HG02623 (cell line): Measurements from ENCODE around the gene JAKMIP2.

Experiments used
- ATAC-seq: cut with Tn5 transposase; IDR thresholded peaks from one replicate; pipeline ENCODE4 v1.9.1; 2021; ENCODE audit warnings: moderate library complexity; ENCODE audit not compliant: unreplicated experiment

Gene JAKMIP2

DNA sequence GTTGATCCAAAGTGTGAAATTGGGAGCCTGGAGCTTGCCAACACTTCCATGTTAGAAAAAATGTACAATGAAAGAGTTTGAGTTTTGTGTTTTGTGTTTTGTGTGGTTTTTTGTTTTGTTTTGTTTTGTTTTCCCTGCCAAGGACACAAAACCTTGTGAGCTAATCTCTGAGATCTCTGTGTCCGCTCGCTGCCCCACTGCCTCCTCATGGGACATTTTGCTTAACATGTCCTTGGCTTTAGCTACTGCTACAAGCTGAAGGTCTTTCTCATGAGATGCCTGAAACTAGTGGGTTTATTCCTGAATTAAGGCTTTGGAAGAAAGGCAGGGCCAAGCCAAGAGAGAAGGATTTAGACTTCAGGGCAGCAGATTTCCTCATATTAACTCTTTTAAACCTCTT, 7.3 kb upstream of the JAKMIP2 start:
- no peak for ATAC-seq

DNA sequence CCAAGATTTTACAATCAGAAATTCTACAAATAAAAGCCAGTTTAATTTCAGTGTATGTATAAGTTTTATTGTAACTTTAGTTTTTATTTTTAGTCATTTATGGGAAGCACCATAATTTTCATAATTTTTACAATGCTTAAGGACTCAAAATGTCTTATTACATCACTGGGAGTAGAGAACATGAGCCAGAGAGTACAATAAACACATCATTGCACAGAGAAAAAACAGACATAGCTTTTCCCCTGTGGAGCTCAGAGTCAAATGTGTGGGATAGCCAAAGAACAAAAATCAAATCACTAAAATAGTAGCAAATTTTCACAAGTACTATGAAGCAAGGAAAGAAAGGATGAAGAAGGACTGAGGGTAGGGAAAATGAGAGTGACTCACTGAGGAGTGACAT, 5.5 kb upstream of the JAKMIP2 start:
- ATAC-seq: no peak

GRCh38 chr5:147786142-147786541, 3.6 kb upstream of the JAKMIP2 start:
- ATAC-seq: no peak

GRCh38 chr5:147784146-147784987, 1.8 kb upstream of the JAKMIP2 start:
- ATAC-seq: no peak

DNA sequence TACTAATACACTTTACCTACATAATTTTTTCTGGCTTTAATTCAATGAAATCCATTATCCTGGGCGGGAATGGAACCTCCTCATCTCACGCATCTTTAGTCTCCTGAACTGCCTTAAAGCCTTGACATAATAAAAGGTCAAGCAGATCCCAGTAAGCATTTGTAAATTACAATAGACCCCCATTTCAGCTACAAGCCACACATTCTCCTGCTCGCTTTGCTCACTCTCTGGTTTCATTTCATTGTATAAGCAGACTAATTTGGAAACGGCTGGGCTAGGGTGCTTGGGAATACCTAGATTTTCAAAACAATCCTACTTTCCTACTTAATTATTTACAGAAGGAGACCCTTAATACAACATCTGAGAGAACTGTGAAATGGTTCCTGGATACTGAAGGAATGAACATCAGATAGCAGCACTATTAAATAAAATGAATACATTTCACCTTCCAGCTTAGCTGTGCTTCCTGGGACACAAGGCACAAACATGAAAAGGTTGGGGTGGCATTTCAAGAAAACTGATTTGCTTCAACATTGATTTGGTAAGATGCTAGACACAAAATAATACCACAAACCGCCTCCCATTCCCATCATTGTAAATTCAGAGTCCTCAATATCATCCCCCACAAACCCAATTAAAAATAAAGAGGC, 1.5 kb downstream of the JAKMIP2 start:
- no peak for ATAC-seq

DNA sequence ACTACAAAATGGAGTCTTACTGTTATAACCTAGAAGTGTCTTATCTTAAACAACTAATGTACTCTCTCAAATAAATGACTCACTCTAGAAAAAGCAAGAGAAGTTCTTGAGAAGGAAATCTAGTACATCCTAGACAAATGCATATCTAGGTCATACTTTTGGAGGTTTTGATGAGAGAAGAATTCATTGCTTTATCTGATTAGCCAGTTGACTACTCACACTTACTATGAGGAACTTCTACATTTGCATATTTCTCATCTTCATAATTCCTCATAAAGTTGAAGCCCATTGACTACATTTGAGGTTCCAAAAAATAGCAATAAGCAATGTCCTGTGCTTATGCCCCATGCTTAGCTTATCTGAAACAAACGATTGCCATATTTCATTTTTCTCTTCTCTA, 2.8 kb downstream of the JAKMIP2 start:
- no peak for ATAC-seq

DNA sequence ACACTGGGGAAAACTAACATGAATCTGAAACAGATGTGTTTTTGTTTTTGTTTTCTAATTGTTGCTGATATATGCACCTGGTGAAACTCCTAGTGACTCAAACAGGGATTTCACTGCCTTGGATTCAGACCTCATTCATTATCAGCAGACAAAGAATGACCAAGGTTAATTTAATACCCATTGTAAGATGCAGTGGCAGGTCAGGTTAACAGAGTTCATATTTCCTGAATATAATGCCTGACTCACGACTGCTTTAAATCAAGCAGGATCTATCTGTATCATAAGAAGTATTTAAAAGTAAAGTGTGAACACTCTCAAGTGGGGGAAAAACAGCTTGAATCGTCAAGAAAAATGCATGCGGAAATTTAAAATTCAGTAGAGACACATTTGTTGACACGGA, 5.5 kb downstream of the JAKMIP2 start:
- no peak for ATAC-seq

DNA sequence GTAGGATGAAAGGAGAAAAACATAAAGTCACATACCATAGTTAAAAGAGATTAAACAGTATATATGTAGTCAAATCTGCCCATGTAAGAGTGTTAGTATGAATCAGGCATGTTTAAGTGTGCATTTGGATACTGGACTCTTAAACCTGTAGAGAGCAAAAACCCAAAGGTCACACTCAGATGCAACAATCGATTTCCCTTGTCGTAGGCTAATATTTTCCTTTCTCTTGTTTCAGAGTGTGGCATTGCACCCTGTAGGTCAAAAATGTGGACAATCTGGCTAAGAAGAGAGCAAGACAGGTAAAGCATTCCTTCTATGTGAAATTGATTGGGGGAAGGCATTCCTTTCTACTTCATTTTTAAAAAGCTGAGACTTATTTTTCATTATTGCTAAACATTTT, 8.9 kb downstream of the JAKMIP2 start:
- no peak for ATAC-seq

GRCh38 chr5:147773139-147773538, 9.4 kb downstream of the JAKMIP2 start:
- no peak for ATAC-seq

GRCh38 chr5:147767048-147767447, 15.5 kb downstream of the JAKMIP2 start:
- ATAC-seq: no peak

DNA sequence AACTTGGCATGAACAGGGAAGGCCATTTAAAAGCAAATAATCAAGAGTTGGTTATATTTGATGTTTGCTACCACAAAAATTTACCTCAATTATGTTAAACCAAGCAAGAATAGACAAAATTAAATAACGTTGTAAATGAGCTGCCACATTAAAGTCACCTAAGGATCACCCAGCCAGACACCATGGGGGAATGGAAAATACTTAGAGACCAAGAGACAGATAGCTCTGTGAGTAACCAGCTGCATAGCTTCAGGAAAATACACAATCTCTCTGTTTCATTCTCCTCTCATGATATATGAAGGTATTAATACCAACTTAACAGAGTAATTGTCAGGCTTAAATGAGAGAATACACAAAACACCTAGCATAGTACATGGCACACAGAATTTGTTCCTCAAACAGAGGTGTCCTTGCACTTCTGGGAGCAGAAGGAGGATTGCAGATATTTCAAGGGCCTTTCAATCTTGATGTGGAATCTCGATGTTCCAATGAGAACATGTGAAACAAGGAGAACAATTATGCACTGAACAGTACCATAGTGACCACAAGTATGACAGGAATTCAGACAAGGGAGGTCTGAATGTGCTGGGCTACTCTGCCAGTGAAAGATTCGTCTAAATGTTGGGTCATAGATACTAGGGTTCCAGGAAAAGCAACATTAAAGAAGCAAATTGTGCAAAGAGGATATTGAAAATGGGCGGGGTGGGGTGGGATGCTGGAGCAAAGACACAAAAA, 18.6 kb downstream of the JAKMIP2 start:
- no peak for ATAC-seq

- ATAC-seq: no peak
Observed at GRCh38 chr5:147760086-147760875, 22.2 kb downstream of the JAKMIP2 start.

DNA sequence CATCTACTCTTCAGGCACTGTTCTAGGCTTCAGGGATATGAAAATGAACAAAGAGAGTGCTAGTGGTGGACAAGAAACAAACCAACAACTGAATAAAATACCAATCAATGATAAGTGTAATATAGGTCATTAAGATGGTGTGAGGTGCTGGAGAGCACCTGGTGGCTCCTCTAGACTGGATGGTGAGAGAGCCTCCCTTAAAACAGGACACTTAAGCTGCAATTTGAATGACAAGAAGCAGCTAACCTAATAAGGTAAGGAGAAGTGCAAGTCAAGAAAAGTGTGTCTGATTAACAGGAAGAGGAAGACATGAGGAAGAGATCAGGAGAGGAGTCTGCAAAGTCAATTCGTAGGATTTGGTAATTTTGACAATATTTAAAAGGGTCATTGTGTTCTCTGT, 23.1 kb downstream of the JAKMIP2 start:
- ATAC-seq: no peak

- ATAC-seq: no peak
Observed at GRCh38 chr5:147756566-147756965, 26.0 kb downstream of the JAKMIP2 start.

- ATAC-seq: no peak
Observed at GRCh38 chr5:147754372-147755122, 28.0 kb downstream of the JAKMIP2 start.

DNA sequence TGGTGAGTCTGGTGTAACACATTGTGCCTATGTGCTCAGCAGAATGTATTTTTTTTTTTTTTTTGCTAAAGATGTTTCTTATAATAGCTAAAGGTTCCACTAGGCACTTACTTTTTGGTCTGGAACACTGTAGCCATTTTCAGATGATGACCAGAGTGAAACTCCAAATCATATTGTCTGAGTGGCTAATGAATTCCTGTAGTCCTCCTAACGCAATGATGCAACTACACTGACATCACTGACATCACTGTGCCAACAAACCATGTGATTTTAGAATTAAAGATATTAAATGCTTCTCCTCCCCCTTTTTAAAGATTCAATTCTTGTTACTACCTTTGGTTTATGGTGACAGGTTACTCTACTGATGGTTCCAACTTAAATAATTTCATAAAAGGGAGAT, 28.8 kb downstream of the JAKMIP2 start:
- no peak for ATAC-seq

DNA sequence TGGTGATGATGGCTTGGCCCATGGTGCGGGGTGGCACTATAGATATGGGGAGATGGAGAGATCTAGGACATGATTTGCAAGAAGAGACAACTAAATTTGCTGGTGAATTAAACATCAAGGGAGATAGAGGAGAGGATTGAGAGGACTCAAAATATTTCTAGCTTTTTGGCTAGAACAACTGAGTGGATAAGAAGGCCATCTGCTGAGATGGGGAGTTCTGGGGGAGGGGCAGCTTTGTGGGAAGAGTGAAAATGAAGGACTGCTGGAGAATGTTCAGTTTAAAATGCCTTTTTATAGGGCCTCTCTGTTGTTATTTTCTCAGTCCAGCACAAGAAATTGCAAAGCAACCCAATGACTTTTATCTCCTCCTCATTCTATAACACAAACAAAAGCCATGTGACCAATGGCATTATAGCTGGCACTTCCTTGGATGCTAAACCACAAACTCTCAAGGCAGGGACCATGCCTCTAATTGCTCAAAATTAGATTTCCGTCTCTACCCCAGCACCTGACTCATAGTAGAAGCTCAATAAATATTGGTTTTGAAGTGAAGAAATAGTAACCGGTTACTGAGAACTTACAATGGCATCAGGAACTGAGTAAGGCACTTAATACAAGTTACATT, 29.8 kb downstream of the JAKMIP2 start:
- ATAC-seq: no peak

GRCh38 chr5:147752033-147752432, 30.5 kb downstream of the JAKMIP2 start:
- no peak for ATAC-seq

DNA sequence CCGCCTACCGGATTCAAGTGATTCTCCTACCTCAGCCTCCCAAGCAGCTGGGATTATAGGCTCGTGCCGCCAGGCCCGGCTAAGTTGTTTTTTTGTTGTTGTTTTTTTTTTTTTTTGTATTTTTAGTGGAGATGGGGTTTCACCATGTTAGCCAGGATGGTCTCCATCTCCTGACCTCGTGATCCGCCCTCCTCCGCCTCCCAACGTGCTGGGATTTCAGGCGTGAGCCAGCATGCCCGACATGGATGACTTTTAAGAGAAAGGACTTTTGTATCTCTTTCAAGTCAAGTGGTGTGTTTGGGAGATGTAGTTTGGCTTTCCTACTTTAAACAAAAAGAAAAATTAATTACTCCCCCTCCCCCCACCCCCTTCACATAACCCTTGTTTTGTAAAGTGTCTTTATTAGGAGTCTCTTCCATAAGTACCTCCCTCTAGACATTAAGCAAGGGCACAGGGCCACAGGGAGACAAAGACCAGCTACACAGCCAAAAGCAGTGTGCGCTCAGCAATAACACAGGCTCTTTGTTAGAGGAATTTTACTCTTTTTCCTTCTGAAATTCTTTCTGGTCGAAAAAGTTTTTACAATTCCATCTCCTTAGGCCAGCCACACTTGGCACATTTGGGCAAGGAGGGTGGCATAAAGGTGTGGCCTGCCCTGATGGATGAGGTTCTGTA, 31.2 kb downstream of the JAKMIP2 start:
- ATAC-seq: no peak
